Gastrocnemius medialis (tissue), 4 donors: Measurements from ENCODE around the gene CORO2B.

ENCODE experiments used
- CTCF ChIP-seq, 5 experiments: fragments of 450-650 bp in 3 of 5; fragments of 200-600 bp in 2 of 5; sonication (generic) in 2 of 5; IDR thresholded peaks in 4 of 5; conservative IDR thresholded peaks in 1 of 5; 1 replicate in 4 of 5; 2 replicates in 1 of 5; pipeline ENCODE4 v1.5.1; 2016 to 2019; ENCODE audit warnings: antibody characterized with exemption in 5 of 5, mild to moderate bottlenecking in 3 of 5, moderate library complexity in 3 of 5
- POLR2A ChIP-seq, 2 donors: fragments of 450-650 bp; IDR thresholded peaks; one replicate each; pipeline ENCODE4 v1.6.1; 2017; ENCODE audit warnings: antibody characterized with exemption in 2 of 2, mild to moderate bottlenecking in 2 of 2, moderate library complexity in 2 of 2

- no peak for TF ChIP-seq CTCF (IDR thresholded peaks at IDR 0.05 in 4 of 5, conservative IDR thresholded peaks at IDR 0.05 in 1 of 5)
- no peak for TF ChIP-seq POLR2A (IDR thresholded peaks at IDR 0.05)
These were observed 172.8 kb downstream of the CORO2B start for GRCh38 chr15:68751622-68752021.
